Kasumi-1 (cell line): ENCODE measurements around the gene CFAP251.
"Not testable (repeated sequence)": the region's sequence is repeated elsewhere in the genome, so short reads cannot be mapped to it uniquely, and the experiment has no call there.

Experiments
- DNase-seq, 2 experiments: peaks; one replicate each; lab custom pipeline; 2025; lab: John Stamatoyannopoulos, UW

Gene CFAP251, protein sequence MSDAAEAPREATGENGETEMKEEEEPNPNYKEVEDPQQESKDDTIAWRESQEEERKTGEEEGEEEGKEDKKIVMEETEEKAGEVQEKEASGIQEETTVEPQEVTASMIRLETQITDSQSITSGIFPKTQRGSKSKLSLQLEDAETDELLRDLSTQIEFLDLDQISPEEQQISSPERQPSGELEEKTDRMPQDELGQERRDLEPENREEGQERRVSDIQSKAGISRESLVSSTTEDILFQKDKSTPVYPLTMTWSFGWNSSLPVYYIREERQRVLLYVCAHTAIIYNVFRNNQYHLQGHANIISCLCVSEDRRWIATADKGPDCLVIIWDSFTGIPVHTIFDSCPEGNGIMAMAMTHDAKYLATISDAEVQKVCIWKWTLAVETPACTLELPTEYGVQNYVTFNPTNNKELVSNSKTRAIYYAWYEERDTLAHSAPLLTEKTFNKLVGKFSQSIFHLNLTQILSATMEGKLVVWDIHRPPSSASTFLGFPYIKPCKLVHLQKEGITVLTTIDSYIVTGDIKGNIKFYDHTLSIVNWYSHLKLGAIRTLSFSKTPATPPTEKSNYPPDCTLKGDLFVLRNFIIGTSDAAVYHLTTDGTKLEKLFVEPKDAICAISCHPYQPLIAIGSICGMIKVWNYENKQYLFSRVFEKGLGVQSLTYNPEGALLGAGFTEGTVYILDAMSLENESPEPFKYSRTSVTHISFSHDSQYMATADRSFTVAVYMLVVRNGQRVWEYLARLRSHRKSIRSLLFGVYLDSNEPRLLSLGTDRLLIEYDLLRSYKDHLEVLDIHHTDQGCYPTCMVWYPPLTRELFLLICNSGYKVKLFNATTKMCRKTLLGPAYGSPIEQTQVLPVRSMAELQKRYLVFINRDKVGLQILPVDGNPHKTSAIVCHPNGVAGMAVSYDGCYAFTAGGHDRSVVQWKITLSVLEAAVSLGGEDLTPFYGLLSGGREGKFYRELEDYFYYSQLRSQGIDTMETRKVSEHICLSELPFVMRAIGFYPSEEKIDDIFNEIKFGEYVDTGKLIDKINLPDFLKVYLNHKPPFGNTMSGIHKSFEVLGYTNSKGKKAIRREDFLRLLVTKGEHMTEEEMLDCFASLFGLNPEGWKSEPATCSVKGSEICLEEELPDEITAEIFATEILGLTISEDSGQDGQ

DNA sequence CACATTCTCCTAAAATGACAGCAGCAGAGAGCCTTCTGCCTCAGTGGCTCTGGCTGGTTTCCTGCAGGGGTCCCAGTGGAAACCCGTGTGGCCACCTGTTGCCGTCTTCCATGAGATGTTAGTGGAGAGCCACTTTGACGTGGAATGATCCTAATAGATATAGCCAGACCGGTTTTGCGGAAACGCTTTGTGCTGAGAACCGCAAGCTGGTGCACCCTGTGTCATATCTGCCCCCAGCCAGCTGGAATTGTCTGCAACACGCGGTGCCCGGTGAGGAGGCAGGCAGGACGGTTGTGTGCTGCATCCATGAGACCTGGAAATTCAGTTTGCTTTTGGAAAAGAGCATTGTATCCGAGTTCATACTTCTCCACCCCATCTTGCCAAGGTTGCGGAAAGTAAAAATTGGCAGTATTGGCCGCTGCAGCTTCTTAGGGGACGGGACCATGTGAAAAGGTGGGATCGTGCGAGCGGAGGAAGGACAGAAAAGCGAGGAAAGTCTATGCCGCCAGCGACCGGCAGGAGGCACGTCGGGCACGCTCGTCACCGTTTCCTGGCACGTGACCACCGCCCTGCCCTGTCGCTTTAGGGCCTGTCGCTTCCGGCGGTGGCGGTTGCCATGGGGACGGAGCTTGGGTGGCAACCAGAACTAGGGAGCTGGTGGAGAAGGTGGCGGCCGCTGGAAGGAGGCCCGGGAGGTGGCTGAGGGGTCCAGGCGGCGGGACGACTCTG is at the start of gene CFAP251:
TSS of gene CFAP251 (plus strand) at position 643 of the 729 bp plus-strand sequence. CDS start 2,714 bp downstream, outside the sequence.
- DNase-seq: peak; percentile 93 to 94

DNA sequence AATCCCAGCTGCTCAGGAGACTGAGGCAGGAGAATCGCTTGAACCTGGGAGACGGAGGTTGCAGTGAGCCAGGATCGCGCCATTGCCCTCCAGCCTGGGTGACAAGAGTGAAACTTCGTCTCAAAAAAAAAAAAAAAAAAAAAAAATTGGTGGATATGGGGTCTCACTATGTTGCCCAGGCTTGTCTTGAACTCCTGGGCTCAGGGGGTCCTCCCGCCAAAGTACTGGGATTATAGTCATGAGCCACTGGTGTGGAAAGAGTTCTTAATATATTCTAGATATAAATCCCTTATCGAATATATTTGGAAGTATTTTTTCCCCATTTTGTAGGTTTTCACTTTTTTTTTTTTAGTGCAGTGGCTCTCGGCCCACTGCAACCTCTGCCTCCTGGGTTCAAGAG is 49.2 kb upstream of the CFAP251 start:
- not testable (repeated sequence) for DNase-seq

DNA sequence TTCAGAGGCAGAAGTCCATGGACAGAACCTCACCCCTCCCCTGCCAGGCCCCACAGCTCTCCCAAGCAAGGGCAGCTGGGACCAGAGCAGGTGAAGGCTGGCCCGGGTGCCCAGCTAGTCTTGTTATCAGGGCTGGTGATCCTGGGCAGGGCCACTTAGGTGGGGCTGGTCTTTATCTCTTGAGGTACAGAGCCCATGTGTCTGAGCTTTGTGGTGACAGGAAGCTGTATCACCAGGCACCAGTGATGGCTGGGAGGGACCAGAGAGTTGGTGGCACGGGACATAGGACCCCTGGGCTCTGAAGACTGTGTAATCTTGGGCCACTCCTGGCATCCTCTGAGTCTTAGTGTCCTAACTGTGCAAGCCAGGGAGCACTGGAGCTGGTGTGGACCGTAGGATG is 46.9 kb upstream of the CFAP251 start:
- no peak for DNase-seq

DNA sequence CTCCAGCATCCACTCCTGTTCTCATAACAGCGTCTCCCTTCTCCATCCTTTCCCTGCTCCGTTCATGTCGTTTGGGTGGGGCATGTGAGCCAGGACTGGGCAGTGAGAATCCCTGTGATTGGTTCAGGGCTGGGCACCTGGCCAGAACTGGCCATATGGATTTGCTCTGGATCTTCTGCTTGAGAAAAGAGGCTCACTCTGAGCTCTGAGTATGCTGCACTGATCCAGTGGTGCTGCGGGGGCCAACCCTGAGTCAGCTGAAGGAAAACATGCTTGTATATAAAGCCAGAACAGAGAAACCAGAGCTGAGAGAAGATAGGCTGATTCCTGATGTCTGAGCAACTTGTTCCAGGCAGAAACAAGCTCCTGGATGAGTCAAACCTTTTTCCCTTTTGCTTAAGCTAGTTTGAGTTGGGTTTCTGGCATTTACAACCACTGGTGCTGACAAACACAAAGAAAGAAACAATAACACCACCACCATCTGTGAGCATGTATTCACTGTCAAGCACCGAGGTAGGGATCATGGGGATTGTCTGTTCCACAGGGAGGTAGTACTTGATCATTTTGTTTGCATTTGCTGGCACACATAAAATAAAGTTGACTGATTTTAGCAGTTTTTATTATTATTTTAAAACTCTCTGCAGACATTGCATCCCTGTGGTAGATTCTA is 45.7 kb upstream of the CFAP251 start:
- DNase-seq: no peak

GRCh38 chr12:121873216-121873569 is 45.2 kb upstream of the CFAP251 start:
- DNase-seq: no peak

DNA sequence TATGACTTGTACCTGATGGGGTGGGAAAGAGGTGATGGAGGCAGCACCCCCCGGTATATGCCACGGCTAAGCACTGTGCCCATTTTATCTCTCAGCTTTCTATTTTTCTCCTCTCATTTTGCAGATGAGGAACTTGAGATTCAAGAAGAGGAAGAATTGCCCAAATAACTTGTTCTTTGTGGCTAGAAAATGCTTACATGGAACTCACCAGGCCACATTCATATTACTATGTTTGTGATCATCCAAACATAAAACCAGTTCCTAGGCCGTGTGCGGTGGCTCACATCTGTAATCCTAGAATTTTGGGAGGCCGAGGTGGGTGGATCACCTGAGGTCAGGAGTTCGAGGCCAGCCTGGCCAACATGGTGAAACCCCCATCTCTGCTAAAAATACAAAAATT is 44.3 kb upstream of the CFAP251 start:
- DNase-seq: peak; percentile 26 to 37

- no peak for DNase-seq
Measured at GRCh38 chr12:121875582-121875981, 42.8 kb upstream of the CFAP251 start.

DNA sequence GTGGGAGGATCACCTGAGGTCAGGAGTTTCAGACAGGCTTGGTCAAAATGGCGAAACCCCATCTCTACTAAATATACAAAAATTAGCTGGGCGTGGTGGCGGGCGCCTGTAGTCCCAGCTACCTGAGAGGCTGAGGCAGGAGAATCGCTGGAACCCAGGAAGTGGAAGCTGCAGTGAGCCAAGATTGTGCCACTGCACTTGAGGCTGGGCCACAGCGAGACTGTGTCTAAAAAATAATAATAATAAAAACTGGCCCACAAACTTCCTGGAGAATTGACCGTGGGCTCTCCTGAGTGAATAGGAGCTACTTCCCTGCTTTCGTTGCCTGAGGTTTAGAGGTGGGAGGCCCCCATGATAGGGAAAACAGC is 42.3 kb upstream of the CFAP251 start:
- DNase-seq: not testable (repeated sequence)

- DNase-seq: no peak
Measured at GRCh38 chr12:121883315-121883660, 35.1 kb upstream of the CFAP251 start.

DNA sequence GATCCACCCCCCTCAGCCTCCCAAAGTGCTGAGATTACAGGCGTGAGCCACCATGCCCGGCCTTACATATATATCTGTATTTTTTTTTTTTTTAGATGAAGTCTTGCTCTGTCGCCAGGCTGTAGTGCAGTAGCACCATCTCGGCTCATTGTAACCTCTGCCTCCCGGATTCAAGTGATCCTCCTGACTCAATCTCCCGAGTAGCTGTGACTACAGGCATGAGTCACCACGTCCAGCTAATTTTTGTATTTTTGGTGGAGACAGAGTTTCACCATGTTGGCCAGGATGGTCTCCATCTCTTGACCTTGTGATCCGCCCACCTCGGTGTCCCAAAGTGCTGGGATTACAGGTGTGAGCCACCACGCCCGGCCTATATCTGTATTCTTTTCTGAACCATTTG is 33.3 kb upstream of the CFAP251 start:
- not testable (repeated sequence) for DNase-seq

DNA sequence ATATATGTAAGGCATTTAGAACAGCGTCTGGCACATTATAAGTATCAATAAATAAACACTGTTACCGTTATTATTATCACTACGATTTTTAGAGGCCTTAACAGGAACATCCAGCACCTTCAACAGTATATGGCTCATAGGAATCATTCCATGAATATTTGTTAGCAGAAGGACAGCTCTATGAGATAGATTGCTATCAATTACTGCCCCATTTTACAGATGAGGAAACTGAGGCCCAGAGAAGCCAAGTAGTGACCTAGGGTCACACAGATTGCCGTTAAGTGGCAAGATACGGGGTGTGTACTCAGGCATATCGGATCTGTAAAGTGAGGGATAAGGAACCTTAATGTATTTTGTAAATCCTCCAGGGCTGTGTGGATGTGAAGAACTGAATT is 30.3 kb upstream of the CFAP251 start:
- DNase-seq: no peak

DNA sequence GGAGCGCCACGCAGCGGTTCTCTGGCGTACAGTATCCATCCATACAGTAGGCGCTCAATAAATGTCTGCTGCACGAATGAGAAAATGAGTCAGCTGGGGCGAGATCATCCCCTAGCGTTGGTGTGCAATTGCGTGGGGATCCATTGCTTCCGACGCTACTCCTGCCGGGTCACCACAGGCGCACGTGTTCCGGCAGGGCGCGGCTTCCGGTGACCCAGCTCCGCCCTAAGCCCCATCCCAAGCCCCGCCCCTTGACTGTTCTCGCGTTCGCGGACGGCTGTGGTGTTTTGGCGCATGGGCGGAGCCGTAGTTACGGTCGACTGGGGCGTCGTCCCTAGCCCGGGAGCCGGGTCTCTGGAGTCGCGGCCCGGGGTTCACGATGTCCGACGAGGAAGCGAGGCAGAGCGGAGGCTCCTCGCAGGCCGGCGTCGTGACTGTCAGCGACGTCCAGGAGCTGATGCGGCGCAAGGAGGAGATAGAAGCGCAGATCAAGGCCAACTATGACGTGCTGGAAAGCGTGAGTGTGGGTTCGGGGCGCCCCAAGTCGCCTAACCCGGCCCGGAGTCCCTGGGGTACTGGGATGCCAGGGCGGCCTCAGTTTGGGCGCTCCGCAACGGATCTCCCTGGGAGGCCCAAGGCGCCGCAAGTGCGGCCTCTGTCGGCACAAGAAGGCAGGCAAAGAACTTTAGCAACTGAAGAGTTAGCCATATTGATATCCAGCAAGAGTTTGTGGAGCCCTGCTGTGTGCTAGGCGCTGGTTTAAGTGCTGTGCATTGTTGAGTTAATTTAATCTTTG is 29.7 kb upstream of the CFAP251 start, which contains the start of gene PSMD9:
TSS of gene PSMD9 (plus strand) at position 313 of the 796 bp plus-strand sequence. CDS start at position 380, 67 bp downstream.
- DNase-seq: peak; percentile 93 to 97

DNA sequence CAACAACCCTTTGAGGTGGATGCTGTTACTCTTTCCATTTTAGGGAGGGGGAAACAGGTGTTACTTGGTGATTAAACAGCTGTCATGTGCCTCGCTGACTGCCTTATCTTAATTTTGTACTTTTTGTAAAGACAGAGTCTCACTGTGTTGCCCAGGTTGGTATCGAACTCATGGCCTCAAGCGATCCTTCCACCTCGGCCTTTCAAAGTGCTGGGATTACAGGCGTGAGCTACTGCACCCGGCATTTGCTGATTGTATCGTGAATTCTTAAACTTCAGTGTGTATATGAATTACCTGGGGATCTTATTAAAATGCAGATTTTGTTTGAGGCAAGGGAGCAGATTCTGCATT is 29.1 kb upstream of the CFAP251 start:
- no peak for DNase-seq

DNA sequence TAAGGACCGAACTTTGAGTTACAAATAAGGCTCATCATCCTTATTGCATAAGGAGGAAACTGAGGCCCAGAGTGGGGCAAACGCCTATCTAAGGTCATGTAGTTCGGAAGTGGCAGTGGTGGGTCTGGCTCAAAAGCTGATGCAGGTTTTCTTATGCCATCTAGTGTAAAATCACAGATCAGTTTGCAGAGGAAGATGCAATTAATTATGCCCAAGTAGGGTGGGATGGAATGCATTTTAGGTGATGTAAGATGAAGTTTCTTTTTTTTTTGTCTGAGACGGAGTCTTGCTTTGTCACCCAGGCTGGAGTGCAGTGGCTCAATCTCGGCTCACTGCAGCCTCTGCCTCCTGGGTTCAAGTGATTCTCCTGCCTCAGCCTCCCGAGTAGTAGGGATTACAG is 28.7 kb upstream of the CFAP251 start:
- DNase-seq: not testable (repeated sequence)

GRCh38 chr12:121892673-121893561 is 25.5 kb upstream of the CFAP251 start:
- no peak for DNase-seq

- DNase-seq: no peak
Measured at GRCh38 chr12:121893961-121894460, 24.4 kb upstream of the CFAP251 start.

GRCh38 chr12:121894633-121895032 is 23.8 kb upstream of the CFAP251 start:
- peak; percentile 4 to 39 for DNase-seq

- no peak for DNase-seq
Measured at GRCh38 chr12:121898287-121898686, 20.1 kb upstream of the CFAP251 start.

DNA sequence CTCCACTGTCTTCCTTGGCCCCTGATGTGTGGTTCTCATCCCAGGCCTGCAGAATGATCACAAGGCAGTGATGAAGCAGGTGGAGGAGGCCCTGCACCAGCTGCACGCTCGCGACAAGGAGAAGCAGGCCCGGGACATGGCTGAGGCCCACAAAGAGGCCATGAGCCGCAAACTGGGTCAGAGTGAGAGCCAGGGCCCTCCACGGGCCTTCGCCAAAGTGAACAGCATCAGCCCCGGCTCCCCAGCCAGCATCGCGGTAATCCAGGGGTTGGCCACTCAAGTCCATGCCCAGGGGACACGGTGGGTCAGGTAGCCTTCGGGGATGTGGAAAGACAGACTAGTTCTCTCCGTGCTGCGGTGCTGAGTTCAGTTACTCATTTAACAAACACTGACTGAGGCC is 18.8 kb upstream of the CFAP251 start:
- DNase-seq: no peak
